ENCODE data around the gene ATP13A1.
A peak's percentile ranks its signal among the peaks of the same experiment; 100 is the strongest.

The ATP13A1 gene

GRCh38 chr19:19662871-19663255, 613 bp downstream of the ATP13A1 start:
- peak; percentile 1; the same call in 2 of the 3 replicates for ATAC-seq
- TF ChIP-seq ZNF8 (CRISPR knock-in tag; IDR thresholded peaks at IDR 0.05) (no peak), CREB5 (CRISPR knock-in tag; IDR thresholded peaks at IDR 0.05; ENCODE audit: low read depth) (no peak), ZC3H10 (CRISPR knock-in tag; IDR thresholded peaks at IDR 0.05) (no peak), TOX (CRISPR knock-in tag; IDR thresholded peaks at IDR 0.05; ENCODE audit: borderline replicate concordance) (no peak), ZNF565 (CRISPR knock-in tag; conservative IDR thresholded peaks at IDR 0.05; ENCODE audit: low read depth) (no peak), RARB (CRISPR knock-in tag; IDR thresholded peaks at IDR 0.05) (no peak)

DNA sequence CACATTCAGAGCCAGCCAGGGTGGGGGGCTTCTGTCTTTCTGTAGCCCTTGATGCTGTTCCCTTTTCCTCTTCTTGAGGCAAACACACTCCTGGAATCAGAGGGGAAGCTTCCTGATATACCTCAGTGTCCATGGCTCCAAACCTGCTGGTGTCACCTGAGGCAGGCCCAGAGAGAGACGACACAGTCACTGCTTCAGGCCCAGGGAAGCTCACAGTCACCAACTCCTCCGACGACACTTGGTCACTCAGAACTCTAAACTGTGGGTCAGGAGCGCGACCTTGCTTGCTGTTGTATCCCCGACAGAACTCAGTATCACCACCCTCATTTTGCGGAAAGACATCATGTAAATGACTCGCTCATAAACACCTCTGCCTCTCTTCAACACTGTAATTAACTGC, 1.1 kb downstream of the ATP13A1 start:
- TF ChIP-seq GLIS3 (CRISPR knock-in tag; IDR thresholded peaks at IDR 0.05) = no peak
- TF ChIP-seq ZNF8 (CRISPR knock-in tag; IDR thresholded peaks at IDR 0.05) = no peak
- TF ChIP-seq, protein P1, sequence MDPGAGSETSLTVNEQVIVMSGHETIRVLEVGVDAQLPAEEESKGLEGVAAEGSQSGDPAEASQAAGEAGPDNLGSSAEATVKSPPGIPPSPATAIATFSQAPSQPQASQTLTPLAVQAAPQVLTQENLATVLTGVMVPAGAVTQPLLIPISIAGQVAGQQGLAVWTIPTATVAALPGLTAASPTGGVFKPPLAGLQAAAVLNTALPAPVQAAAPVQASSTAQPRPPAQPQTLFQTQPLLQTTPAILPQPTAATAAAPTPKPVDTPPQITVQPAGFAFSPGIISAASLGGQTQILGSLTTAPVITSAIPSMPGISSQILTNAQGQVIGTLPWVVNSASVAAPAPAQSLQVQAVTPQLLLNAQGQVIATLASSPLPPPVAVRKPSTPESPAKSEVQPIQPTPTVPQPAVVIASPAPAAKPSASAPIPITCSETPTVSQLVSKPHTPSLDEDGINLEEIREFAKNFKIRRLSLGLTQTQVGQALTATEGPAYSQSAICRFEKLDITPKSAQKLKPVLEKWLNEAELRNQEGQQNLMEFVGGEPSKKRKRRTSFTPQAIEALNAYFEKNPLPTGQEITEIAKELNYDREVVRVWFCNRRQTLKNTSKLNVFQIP (CRISPR knock-in tag; IDR thresholded peaks at IDR 0.05; ENCODE audit: borderline replicate concordance, low read depth) = no peak
- TF ChIP-seq TOX (CRISPR knock-in tag; IDR thresholded peaks at IDR 0.05; ENCODE audit: borderline replicate concordance) = no peak
- no peak for ATAC-seq

GRCh38 chr19:19661675-19662251, 1.7 kb downstream of the ATP13A1 start:
- no peak for TF ChIP-seq ESRRG (CRISPR knock-in tag; IDR thresholded peaks at IDR 0.05)
- TF ChIP-seq SNAI2 (CRISPR knock-in tag; IDR thresholded peaks at IDR 0.05) = no peak
- TF ChIP-seq, protein P2, sequence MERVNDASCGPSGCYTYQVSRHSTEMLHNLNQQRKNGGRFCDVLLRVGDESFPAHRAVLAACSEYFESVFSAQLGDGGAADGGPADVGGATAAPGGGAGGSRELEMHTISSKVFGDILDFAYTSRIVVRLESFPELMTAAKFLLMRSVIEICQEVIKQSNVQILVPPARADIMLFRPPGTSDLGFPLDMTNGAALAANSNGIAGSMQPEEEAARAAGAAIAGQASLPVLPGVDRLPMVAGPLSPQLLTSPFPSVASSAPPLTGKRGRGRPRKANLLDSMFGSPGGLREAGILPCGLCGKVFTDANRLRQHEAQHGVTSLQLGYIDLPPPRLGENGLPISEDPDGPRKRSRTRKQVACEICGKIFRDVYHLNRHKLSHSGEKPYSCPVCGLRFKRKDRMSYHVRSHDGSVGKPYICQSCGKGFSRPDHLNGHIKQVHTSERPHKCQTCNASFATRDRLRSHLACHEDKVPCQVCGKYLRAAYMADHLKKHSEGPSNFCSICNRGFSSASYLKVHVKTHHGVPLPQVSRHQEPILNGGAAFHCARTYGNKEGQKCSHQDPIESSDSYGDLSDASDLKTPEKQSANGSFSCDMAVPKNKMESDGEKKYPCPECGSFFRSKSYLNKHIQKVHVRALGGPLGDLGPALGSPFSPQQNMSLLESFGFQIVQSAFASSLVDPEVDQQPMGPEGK (CRISPR knock-in tag; IDR thresholded peaks at IDR 0.05; ENCODE audit: borderline replicate concordance) = no peak
- no peak for TF ChIP-seq ARNTL (CRISPR knock-in tag; IDR thresholded peaks at IDR 0.05; ENCODE audit: borderline replicate concordance, low read depth)
- TF ChIP-seq ISL1 (CRISPR knock-in tag; IDR thresholded peaks at IDR 0.05) = no peak
- peak; percentile 3; the same call in 2 of the 3 replicates for ATAC-seq

DNA sequence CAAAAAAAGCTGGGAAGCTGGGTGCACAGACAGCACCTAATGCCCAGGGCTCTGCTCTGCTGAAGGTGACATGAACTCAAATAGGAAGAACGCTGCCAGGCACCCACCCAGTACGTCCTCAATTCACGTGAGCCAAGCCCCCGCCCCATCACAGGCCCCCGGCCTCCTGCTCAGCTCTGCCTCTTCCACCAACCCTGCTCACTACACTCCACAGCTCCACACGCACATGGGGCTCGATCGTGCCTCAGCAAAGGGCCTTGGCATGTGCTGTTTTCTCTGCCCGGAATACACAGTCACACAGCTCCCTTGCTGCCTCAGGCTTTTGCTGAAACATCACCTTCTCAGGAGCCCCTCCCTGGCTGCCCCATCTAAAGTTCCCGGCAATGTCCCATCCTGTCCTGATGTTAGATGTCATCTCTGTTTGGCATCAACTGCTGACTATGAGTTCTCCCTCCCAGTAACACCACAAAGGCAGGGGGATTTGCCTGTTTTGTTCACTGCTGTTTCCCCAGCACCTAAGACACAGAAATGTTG, 2.3 kb downstream of the ATP13A1 start:
- no peak for ATAC-seq
- TF ChIP-seq CSRNP3 (CRISPR knock-in tag; IDR thresholded peaks at IDR 0.05) (no peak), GLIS3 (CRISPR knock-in tag; IDR thresholded peaks at IDR 0.05) (no peak), OSR1 (CRISPR knock-in tag; IDR thresholded peaks at IDR 0.05) (no peak), ZFP3 (CRISPR knock-in tag; IDR thresholded peaks at IDR 0.05) (no peak), CREB5 (CRISPR knock-in tag; IDR thresholded peaks at IDR 0.05; ENCODE audit: low read depth) (no peak), ISL1 (CRISPR knock-in tag; IDR thresholded peaks at IDR 0.05) (no peak), ZNF8 (CRISPR knock-in tag; IDR thresholded peaks at IDR 0.05) (no peak), CSDC2 (CRISPR knock-in tag; IDR thresholded peaks at IDR 0.05) (no peak), TOX (CRISPR knock-in tag; IDR thresholded peaks at IDR 0.05; ENCODE audit: borderline replicate concordance) (no peak), ZFP30 (CRISPR knock-in tag; IDR thresholded peaks at IDR 0.05) (no peak), ARNTL (CRISPR knock-in tag; IDR thresholded peaks at IDR 0.05; ENCODE audit: borderline replicate concordance, low read depth) (no peak), ZC3H10 (CRISPR knock-in tag; IDR thresholded peaks at IDR 0.05) (no peak), BACH2 (CRISPR knock-in tag; IDR thresholded peaks at IDR 0.05; ENCODE audit: borderline replicate concordance) (no peak), SNAI2 (CRISPR knock-in tag; IDR thresholded peaks at IDR 0.05) (no peak), TSHZ2 (CRISPR knock-in tag; IDR thresholded peaks at IDR 0.05) (no peak), TCF4 (CRISPR knock-in tag; IDR thresholded peaks at IDR 0.05; ENCODE audit: borderline replicate concordance) (no peak), RARB (CRISPR knock-in tag; IDR thresholded peaks at IDR 0.05) (no peak), ESRRG (CRISPR knock-in tag; IDR thresholded peaks at IDR 0.05) (no peak)
- TF ChIP-seq, protein P2 (CRISPR knock-in tag; IDR thresholded peaks at IDR 0.05; ENCODE audit: borderline replicate concordance) = no peak
